KMS-11 (cell line): ENCODE measurements around the gene ADGRV1.

Experiments
- H2AFZ ChIP-seq: fragments of 200-600 bp; sonication (generic); 2 replicates; pipeline ENCODE4 v1.6.1; 2016; ENCODE audit warnings: antibody characterized with exemption, mixed run types, low read depth
- H3K27ac ChIP-seq: fragments of 200-600 bp; sonication (generic); 2 replicates; pipeline ENCODE4 v1.6.1; 2016; ENCODE audit warnings: mild to moderate bottlenecking, mixed run types
- H3K27me3 ChIP-seq: fragments of 200-600 bp; sonication (generic); 2 replicates; pipeline ENCODE4 v1.6.1; 2017; ENCODE audit warnings: mild to moderate bottlenecking, low read depth, mixed run types, moderate library complexity; ENCODE audit not compliant: insufficient read depth
- H3K36me3 ChIP-seq: fragments of 200-600 bp; sonication (generic); 2 replicates; pipeline ENCODE4 v1.6.1; 2017; ENCODE audit warnings: mild to moderate bottlenecking, mixed run types; ENCODE audit not compliant: insufficient read depth
- H3K4me1 ChIP-seq: fragments of 200-600 bp; sonication (generic); 2 replicates; pipeline ENCODE4 v1.6.1; 2016; ENCODE audit warnings: mild to moderate bottlenecking, low read depth, mixed run types; ENCODE audit not compliant: poor library complexity, severe bottlenecking
- H3K4me2 ChIP-seq: fragments of 200-600 bp; sonication (generic); 2 replicates; pipeline ENCODE4 v1.7.0; 2016; ENCODE audit warnings: mild to moderate bottlenecking, mixed run types
- H3K4me3 ChIP-seq: fragments of 200-600 bp; sonication (generic); IDR thresholded peaks from 2 replicates; pipeline ENCODE4 v1.6.1; 2017; ENCODE audit warnings: low read depth, low read length, mixed read lengths; ENCODE audit not compliant: insufficient read depth
- H3K79me2 ChIP-seq: fragments of 200-600 bp; sonication (generic); 2 replicates; pipeline ENCODE4 v1.6.1; 2016; ENCODE audit warnings: low read depth, mixed run types; ENCODE audit not compliant: insufficient read depth
- H3K9ac ChIP-seq: fragments of 200-600 bp; sonication (generic); 2 replicates; pipeline ENCODE4 v1.6.1; 2016; ENCODE audit warnings: mild to moderate bottlenecking, mixed run types
- H4K20me1 ChIP-seq: fragments of 200-600 bp; sonication (generic); 2 replicates; pipeline ENCODE4 v1.6.1; 2016; ENCODE audit warnings: mild to moderate bottlenecking, mixed run types; ENCODE audit not compliant: insufficient read depth
- CTCF ChIP-seq: fragments of 200-600 bp; sonication (generic); conservative IDR thresholded peaks from 2 replicates; pipeline ENCODE4 v1.6.1; 2017; ENCODE audit warnings: low read depth, mild to moderate bottlenecking, antibody characterized with exemption, low read length, moderate library complexity, mixed read lengths

The ADGRV1 gene

GRCh38 chr5:90833753-90834152, 275.2 kb downstream of the ADGRV1 start:
- no peaks in the 10 kb centered on the region for H3K4me1 ChIP-seq
- no peak overlapping the region for H3K27ac ChIP-seq
- H3K27me3 ChIP-seq = no peaks in the 10 kb centered on the region
- H3K4me3 ChIP-seq = no peak overlapping the region
- H3K36me3 ChIP-seq = no peaks in the 10 kb centered on the region
- H3K9ac ChIP-seq = no peak overlapping the region
- H3K4me2 ChIP-seq = no peak overlapping the region
- TF ChIP-seq CTCF = no peak
- H4K20me1 ChIP-seq = no peaks in the 10 kb centered on the region
- no peak overlapping the region for H2AFZ ChIP-seq
- no peaks in the 10 kb centered on the region for H3K79me2 ChIP-seq

GRCh38 chr5:90834711-90835110, 276.1 kb downstream of the ADGRV1 start:
- no peak for TF ChIP-seq CTCF
- Histone ChIP-seq H3K79me2 (no peaks in the 10 kb centered on the region), H4K20me1 (no peaks in the 10 kb centered on the region), H3K27ac (no peak overlapping the region), H3K9ac (no peak overlapping the region), H3K4me1 (no peaks in the 10 kb centered on the region), H3K4me2 (no peak overlapping the region), H3K36me3 (no peaks in the 10 kb centered on the region), H2AFZ (no peak overlapping the region), H3K4me3 (no peak overlapping the region), H3K27me3 (no peaks in the 10 kb centered on the region)

- TF ChIP-seq CTCF = no peak
- no peaks in the 10 kb centered on the region for H4K20me1 ChIP-seq
- H2AFZ ChIP-seq = no peak overlapping the region; the same call in 1 of the 2 replicates
- no peaks in the 10 kb centered on the region for H3K36me3 ChIP-seq
- H3K4me3 ChIP-seq = no peak overlapping the region
- peaks cover 9% of the 10 kb centered on the region for H3K4me1 ChIP-seq
- H3K27ac ChIP-seq = no peak overlapping the region
- no peak overlapping the region for H3K9ac ChIP-seq
- no peaks in the 10 kb centered on the region for H3K27me3 ChIP-seq
- H3K4me2 ChIP-seq = no peak overlapping the region
- no peaks in the 10 kb centered on the region for H3K79me2 ChIP-seq
These were observed 284.8 kb downstream of the ADGRV1 start for GRCh38 chr5:90843443-90843842.

- H3K79me2 ChIP-seq = no peaks in the 10 kb centered on the region
- H3K36me3 ChIP-seq = no peaks in the 10 kb centered on the region
- H3K9ac ChIP-seq = no peak overlapping the region
- no peaks in the 10 kb centered on the region for H3K27me3 ChIP-seq
- no peak overlapping the region for H2AFZ ChIP-seq
- no peak overlapping the region for H3K4me2 ChIP-seq
- TF ChIP-seq CTCF = no peak
- no peak overlapping the region for H3K27ac ChIP-seq
- H4K20me1 ChIP-seq = no peaks in the 10 kb centered on the region
- peaks cover 9% of the 10 kb centered on the region for H3K4me1 ChIP-seq
- no peak overlapping the region for H3K4me3 ChIP-seq
These were observed 286.3 kb downstream of the ADGRV1 start for GRCh38 chr5:90844931-90845330.
